ENCODE results near the gene ADAMTS17.

ADAMTS17 gene

DNA sequence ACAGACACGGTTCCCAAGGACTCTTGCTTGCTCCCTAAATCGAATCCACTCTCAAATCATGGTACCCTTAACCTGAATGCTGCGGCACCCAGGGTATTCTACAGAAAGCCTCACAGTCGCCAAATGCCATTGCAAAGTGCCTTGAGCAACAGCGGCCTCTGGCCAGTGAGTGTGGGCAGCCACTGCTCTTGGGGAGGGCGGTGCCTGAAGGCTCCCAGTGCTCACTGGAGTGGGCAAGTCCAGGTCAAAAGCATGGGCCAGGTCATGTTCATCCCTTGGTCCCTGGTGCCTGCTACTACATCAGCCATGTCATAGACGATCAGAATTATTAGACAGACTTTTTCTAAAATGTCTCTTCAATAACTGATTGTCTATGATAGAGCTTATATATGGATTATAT is 82.5 kb downstream of the ADAMTS17 start:
- no peak overlapping the region for H3K27ac ChIP-seq
- TF ChIP-seq CTCF (conservative IDR thresholded peaks at IDR 0.05): no peak

DNA sequence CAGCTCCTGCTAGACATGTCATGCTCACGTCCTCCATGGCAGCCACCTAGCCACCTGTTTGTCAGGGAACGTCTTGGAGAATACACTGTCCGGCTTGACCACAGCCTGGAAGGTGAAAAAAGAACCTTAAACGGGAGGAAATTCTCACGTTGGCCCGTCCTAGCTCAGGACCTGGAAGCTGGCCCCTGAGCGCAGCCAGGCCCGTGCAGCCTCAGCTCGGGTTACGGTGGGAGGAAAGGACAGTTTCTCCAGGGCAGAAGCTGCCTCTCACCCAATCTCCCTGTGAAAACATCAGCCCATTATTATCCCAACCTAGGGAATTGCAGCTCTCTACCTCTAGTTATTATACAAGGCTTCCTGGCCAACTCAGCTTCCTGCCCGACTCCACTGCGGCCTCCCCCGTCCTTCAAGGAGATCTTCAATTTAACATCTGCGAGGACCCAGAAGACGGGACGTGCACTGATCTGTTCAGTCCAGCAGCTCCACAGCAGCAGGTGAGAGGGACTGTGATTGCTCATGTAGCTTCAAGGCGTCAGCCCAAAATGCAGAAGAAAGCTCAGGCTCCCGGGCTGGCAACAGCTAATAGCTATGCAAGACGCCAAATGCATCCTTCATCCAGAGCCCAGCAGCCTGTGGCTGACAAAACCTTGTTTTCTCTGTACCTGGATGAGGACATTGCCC is 84.7 kb downstream of the ADAMTS17 start:
- no peak overlapping the region for H3K27ac ChIP-seq
- no peak for TF ChIP-seq CTCF (conservative IDR thresholded peaks at IDR 0.05)

- no peak for TF ChIP-seq CTCF (conservative IDR thresholded peaks at IDR 0.05)
- H3K27ac ChIP-seq: no peak overlapping the region
These were observed 85.4 kb downstream of the ADAMTS17 start for GRCh38 chr15:100256101-100256969.

DNA sequence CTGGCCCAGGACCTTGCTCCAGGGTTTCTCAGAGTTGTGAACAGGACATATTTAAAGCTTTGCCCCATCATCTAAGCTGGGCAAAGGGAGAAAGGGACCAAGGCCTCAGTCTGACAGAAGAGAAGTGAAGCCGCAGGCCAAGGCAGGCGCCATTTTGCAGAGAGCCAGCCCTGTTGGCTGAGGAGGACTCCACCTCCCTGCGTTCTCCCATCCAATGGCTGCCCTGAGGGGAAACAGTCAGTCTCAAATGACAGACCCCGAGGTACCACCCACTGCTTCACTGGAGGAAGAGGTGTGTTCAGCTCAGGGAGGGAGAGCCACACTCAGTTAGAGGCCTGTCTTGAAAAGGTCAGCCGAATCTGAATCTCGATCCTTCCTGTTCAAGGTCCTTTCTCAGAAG is 86.1 kb downstream of the ADAMTS17 start:
- TF ChIP-seq CTCF (conservative IDR thresholded peaks at IDR 0.05): no peak
- no peak overlapping the region for H3K27ac ChIP-seq

GRCh38 chr15:100254691-100255090 is 87.1 kb downstream of the ADAMTS17 start:
- no peak overlapping the region for H3K27ac ChIP-seq
- no peak for TF ChIP-seq CTCF (conservative IDR thresholded peaks at IDR 0.05)

DNA sequence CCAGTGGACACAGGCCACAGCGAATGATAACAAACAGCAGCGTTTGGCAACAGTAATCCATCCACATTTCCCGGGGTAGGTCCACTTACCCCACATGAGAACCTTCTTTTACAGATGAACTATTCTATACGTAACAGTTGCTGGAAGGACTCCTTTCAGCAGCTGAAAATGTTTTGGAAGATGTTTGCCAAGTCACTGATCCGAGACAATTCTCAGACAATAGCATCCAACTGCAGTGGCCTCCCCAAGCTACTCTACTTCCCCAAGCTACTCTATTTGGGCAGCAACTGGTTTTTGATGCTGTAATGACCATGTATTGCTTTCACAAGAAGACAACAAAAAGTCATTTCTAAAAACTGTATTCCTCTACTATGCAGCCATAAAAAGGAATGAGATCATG is 87.5 kb downstream of the ADAMTS17 start:
- H3K27ac ChIP-seq: no peak overlapping the region
- TF ChIP-seq CTCF (conservative IDR thresholded peaks at IDR 0.05): no peak

GRCh38 chr15:100253640-100254039 is 88.1 kb downstream of the ADAMTS17 start:
- no peak for TF ChIP-seq CTCF (conservative IDR thresholded peaks at IDR 0.05)
- no peak overlapping the region for H3K27ac ChIP-seq

Measured in VCaP (cell line).